H1 (cell line): ENCODE data around the gene PLXDC2. TPM values are rescaled to one million over a fixed set of nuclear protein-coding genes. Genes with fewer than 3 reads are reported as not detected.

Source experiments
- ASH2L ChIP-seq: fragments of 200-600, 300-600 bp; sonication (generic); IDR thresholded peaks from one replicate; pipeline ENCODE4 v1.7.1; 2017; ENCODE audit warnings: low read length
- CHD2 ChIP-seq: IDR thresholded peaks from 2 replicates; pipeline ENCODE4 v1.6.1; 2012; ENCODE audit warnings: low read length, improper control_type of control experiment
- EZH2 ChIP-seq: fragments of 200-600 bp; sonication (generic); IDR thresholded peaks from 2 replicates; pipeline ENCODE4 v1.7.1; 2012; ENCODE audit warnings: low read depth, mild to moderate bottlenecking, moderate library complexity, low read length, inconsistent platforms; ENCODE audit not compliant: severe bottlenecking
- NANOG ChIP-seq: IDR thresholded peaks from 2 replicates; pipeline ENCODE4 v1.6.1; 2011; ENCODE audit warnings: low read length, low read depth, mild to moderate bottlenecking, inconsistent platforms; ENCODE audit not compliant: insufficient read depth, poor library complexity, severe bottlenecking
- RFX5 ChIP-seq: IDR thresholded peaks from 2 replicates; pipeline ENCODE4 v1.6.1; 2011; ENCODE audit warnings: low read depth, low read length, improper control_type of control experiment, borderline replicate concordance
- RNF2 ChIP-seq: fragments of 200-900, 300-1000 bp; sonication (generic); IDR thresholded peaks from 2 replicates; pipeline ENCODE4 v1.7.1; 2016; ENCODE audit warnings: borderline replicate concordance, low read depth, mild to moderate bottlenecking, antibody characterized with exemption, low read length; ENCODE audit not compliant: poor library complexity, severe bottlenecking; ENCODE audit errors: missing control alignments
- SAP30 ChIP-seq: fragments of 300-600 bp; sonication (generic); IDR thresholded peaks from 2 replicates; pipeline ENCODE4 v1.7.1; 2012; ENCODE audit warnings: low read length, moderate library complexity, mild to moderate bottlenecking, inconsistent platforms; ENCODE audit not compliant: insufficient read depth, insufficient replicate concordance
- TAF1 ChIP-seq: IDR thresholded peaks from 2 replicates; pipeline ENCODE4 v1.6.1; 2011; ENCODE audit warnings: mild to moderate bottlenecking, low read depth, low read length
- polyA plus RNA-seq, 7 experiments: library from polyadenylated mRNA; depleted of rRNA in 3 of 7; stranded (reverse) in 5 of 7; unstranded in 2 of 7; fragments of >200 nt in 5 of 7; fragments of 200-250 nt in 2 of 7; gene quantifications; 1 replicate in 5 of 7; 2 replicates in 1 of 7; 4 replicates in 1 of 7; pipeline versions ENCODE4 v1.2.1 to v1.2.3, GENCODE V29; 2011 to 2013; ENCODE audit warnings: missing spikeins in 2 of 7, mixed read lengths in 2 of 7
- total RNA-seq: library from RNA; stranded (reverse); fragmentation: NEBNext Ultra II Directional; extraction: Animal tissue kit (Norgen Biotek cat#: 25700); gene quantifications from 2 replicates; pipeline ENCODE4 v1.2.1, GENCODE V29; 2021
- TF ChIP-seq, protein P1 (sequence below), 3 experiments: IDR thresholded peaks; 1 replicate in 2 of 3; 2 replicates in 1 of 3; pipeline versions ENCODE4 v1.5.1 to v1.6.1; 2011; ENCODE audit warnings: low read length in 3 of 3, mild to moderate bottlenecking in 3 of 3, inconsistent platforms in 2 of 3, low read depth in 1 of 3, moderate library complexity in 1 of 3; ENCODE audit not compliant: insufficient read depth in 1 of 3; ENCODE audit errors: control extremely low read depth in 1 of 3

Gene PLXDC2
- total and polyA plus RNA-seq, 2 of the 8 experiments (the other 6 are each of a cell fraction or from before 2014, with no cell fraction given), result 23.0 to 40.5 TPM

DNA sequence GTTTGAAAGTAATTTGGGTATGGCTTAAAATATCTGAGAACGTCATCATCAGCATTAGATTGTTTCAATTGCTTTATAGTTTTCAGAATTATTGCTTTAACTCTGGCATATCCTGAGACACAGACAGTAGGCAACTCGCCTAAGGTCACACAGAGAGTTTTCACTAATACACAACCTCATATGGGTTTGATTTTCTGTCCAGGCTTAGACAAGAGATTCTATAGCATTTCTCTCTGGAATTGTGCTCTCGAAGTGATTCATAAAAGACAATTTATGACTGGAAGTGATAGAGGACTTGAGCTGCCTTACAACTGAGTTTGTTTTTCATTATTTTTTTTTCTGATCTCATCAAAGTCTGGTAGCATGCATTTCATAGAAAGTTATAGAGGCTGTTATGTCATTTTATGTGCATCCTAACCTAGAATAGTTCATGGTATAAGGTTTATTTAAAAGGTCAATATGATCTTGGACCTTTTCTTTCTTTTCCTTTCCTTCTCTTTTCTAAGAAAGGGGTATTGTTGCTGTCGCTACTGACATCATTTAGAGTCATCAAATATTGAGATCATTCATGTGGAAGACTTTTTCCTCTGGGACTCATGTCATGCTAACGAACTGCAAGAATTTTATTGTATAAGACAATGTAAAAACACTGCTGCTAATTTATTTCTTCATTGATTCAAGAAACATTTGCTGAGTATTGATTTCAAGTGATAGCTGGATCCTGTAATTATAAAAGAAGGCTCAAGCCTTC lies 278.2 kb downstream of the PLXDC2 start (continued):
- TF ChIP-seq, protein P1, sequence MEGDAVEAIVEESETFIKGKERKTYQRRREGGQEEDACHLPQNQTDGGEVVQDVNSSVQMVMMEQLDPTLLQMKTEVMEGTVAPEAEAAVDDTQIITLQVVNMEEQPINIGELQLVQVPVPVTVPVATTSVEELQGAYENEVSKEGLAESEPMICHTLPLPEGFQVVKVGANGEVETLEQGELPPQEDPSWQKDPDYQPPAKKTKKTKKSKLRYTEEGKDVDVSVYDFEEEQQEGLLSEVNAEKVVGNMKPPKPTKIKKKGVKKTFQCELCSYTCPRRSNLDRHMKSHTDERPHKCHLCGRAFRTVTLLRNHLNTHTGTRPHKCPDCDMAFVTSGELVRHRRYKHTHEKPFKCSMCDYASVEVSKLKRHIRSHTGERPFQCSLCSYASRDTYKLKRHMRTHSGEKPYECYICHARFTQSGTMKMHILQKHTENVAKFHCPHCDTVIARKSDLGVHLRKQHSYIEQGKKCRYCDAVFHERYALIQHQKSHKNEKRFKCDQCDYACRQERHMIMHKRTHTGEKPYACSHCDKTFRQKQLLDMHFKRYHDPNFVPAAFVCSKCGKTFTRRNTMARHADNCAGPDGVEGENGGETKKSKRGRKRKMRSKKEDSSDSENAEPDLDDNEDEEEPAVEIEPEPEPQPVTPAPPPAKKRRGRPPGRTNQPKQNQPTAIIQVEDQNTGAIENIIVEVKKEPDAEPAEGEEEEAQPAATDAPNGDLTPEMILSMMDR (IDR thresholded peaks at IDR 0.05; ENCODE audit: control extremely low read depth in 1 of 3, insufficient read depth in 1 of 3, low read depth in 1 of 3, low read length in 3 of 3), result no peak
- TF ChIP-seq EZH2, result no peak
- TF ChIP-seq SAP30, result no peak
- TF ChIP-seq RFX5, result no peak
- no peak for TF ChIP-seq NANOG
- no peak for TF ChIP-seq ASH2L
- TF ChIP-seq CHD2, result no peak
- TF ChIP-seq RNF2, result no peak
- no peak for TF ChIP-seq TAF1
